Neural crest cell (in vitro differentiated cells): ENCODE results near the gene TTC38. TPM values are rescaled to one million over a fixed set of nuclear protein-coding genes. Genes with fewer than 3 reads are reported as not detected.

ENCODE experiments used
- DNase-seq: peaks from one replicate; pipeline ENCODE4 v3.0.0; 2021; ENCODE audit warnings: low read depth, mixed read lengths, low spot score
- H3K27ac Mint-ChIP-seq: one replicate; pipeline ENCODE4 v1.8.0; 2021; ENCODE audit warnings: mild to moderate bottlenecking, mixed read lengths; ENCODE audit not compliant: unreplicated experiment
- H3K27me3 Mint-ChIP-seq: 2 replicates; pipeline ENCODE4 v1.8.0; 2021; ENCODE audit warnings: low read depth, mild to moderate bottlenecking, mixed read lengths
- H3K36me3 Mint-ChIP-seq: 2 replicates; pipeline ENCODE4 v1.8.0; 2021; ENCODE audit warnings: low read depth, mild to moderate bottlenecking, mixed read lengths
- H3K4me1 Mint-ChIP-seq: 2 replicates; pipeline ENCODE4 v1.8.0; 2021; ENCODE audit warnings: mixed read lengths
- H3K4me3 Mint-ChIP-seq: one replicate; pipeline ENCODE4 v1.8.0; 2021; ENCODE audit warnings: mild to moderate bottlenecking, mixed read lengths
- H3K9me3 Mint-ChIP-seq: 2 replicates; pipeline ENCODE4 v1.8.0; 2021; ENCODE audit warnings: mixed read lengths
- CTCF ChIP-seq: fragments of 200-600 bp; sonication (generic); conservative IDR thresholded peaks from 2 replicates; pipeline ENCODE4 v1.5.0; 2021; ENCODE audit warnings: antibody characterized with exemption, mild to moderate bottlenecking
- total RNA-seq: library from RNA; stranded (reverse); gene quantifications from 2 replicates; pipeline ENCODE4 v1.2.1, GENCODE V29; 2021

TTC38 gene
- total RNA-seq, 1 donor from 2014 or later: 34.8 TPM

DNA sequence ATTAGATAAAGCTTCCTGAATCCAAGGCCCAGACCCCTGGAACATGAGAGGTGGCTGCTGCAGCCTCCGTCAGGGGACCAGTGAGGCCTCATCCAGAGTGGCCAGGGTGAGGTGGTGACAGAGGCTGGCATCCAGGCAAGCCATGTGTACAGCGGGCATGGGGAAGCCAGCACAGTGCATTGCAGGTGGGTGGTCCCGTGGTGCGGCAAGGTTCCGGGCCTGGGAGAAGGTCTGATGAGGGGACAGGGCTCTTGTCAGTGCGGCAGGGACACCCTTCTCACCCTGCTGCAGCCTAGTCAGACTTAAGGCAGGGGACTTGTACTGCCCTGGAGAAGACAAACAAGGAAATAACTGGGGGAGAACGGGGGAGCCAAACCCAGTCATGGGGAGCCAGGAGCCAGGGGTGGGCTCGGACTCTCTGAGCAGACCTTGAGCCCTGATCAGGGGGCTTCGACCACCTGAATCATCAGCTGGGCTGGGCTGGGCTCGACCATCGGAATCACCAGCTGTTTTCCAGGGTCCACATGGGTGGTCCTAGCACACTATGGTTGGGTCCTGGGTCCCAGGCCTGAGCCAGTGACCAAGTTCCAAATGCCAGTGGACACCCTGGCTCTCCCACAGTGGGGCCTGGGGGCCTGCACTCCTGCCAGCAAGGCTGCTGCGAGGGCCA, 5.1 kb downstream of the TTC38 start:
- Mint-ChIP-seq H3K4me1 (peaks cover 13% of the 10 kb centered on the region), H3K27me3 (no peaks in the 10 kb centered on the region), H3K9me3 (no peaks in the 10 kb centered on the region), H3K27ac (no peak overlapping the region), H3K4me3 (no peak overlapping the region), H3K36me3 (peaks cover 13% of the 10 kb centered on the region)
- DNase-seq: no peak
- no peak for TF ChIP-seq CTCF

DNA sequence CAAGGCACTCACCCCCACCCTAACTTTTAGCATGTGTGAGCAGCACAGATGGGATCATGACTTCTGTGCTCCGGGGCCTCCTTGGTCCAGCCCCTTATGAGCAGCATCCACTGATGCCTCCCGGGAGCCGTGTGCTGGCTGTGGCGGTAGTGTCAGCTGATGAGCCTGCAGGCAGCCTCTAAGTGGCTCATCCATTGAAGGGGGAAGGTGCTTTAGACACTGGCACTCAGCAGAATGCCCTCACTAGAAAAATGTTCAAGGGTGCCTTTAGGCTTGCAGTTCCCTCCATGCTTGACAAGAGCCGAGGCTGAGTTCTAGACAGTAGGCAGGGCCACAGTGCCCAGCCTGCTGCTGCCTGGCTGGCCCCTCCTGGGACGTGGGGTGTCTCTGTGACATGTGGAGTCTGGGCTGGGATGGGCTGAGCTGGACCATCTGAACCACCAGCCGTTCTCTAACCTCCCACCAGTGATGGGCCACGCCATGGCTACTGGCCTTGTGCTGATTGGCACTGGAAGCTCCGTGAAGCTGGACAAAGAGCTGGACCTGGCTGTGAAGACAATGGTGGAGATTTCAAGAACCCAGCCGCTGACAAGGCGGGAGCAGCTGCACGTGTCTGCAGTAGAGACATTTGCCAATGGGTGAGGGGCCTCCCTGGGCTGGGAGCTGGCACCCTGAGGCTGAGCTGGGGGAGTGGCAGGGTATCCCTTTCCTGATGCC, 5.8 kb downstream of the TTC38 start:
- peaks cover 13% of the 10 kb centered on the region for H3K36me3 Mint-ChIP-seq
- no peaks in the 10 kb centered on the region for H3K9me3 Mint-ChIP-seq
- DNase-seq: no peak
- H3K4me3 Mint-ChIP-seq: no peak overlapping the region
- TF ChIP-seq CTCF: no peak
- no peaks in the 10 kb centered on the region for H3K27me3 Mint-ChIP-seq
- H3K27ac Mint-ChIP-seq: no peak overlapping the region
- peaks cover 9% of the 10 kb centered on the region for H3K4me1 Mint-ChIP-seq

- Mint-ChIP-seq H3K36me3 (peaks cover 13% of the 10 kb centered on the region), H3K27me3 (no peaks in the 10 kb centered on the region), H3K4me3 (no peak overlapping the region), H3K4me1 (peaks cover 5% of the 10 kb centered on the region), H3K9me3 (no peaks in the 10 kb centered on the region), H3K27ac (no peak overlapping the region)
- DNase-seq: no peak
- TF ChIP-seq CTCF: no peak
Observed at GRCh38 chr22:46274381-46274780, 6.6 kb downstream of the TTC38 start.

- Mint-ChIP-seq H3K4me3 (no peak overlapping the region), H3K9me3 (no peaks in the 10 kb centered on the region), H3K36me3 (peaks cover 13% of the 10 kb centered on the region), H3K27ac (no peak overlapping the region), H3K4me1 (no peaks in the 10 kb centered on the region), H3K27me3 (no peaks in the 10 kb centered on the region)
- no peak for DNase-seq
- no peak for TF ChIP-seq CTCF
Observed at GRCh38 chr22:46275455-46276122, 7.8 kb downstream of the TTC38 start.

DNA sequence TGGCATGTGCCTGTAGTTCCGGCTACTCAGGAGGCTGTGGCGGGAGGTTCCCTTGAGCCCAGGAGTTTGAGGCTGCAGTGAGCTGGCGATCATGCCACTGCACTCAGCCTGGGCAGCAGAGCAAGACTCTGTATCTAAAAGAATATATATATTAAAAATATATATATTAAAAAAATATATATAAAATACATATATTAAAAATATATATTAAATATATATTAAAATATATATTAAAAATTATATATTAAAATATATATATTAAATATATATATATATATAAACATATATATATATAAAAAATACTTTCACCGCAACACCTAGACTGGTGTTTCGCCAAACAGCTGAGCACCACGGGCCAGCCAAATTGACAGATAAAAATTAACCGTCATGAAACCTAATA, 8.8 kb downstream of the TTC38 start:
- Mint-ChIP-seq H3K9me3 (no peaks in the 10 kb centered on the region), H3K4me1 (no peaks in the 10 kb centered on the region), H3K4me3 (no peak overlapping the region), H3K27me3 (no peaks in the 10 kb centered on the region), H3K27ac (no peak overlapping the region), H3K36me3 (peaks cover 15% of the 10 kb centered on the region)
- no peak for TF ChIP-seq CTCF
- DNase-seq: no peak
